ENCODE results near the gene POC5.
"Not testable (repeated sequence)": the region's sequence is repeated elsewhere in the genome, so short reads cannot be mapped to it uniquely, and the experiment has no call there.

The POC5 gene

DNA sequence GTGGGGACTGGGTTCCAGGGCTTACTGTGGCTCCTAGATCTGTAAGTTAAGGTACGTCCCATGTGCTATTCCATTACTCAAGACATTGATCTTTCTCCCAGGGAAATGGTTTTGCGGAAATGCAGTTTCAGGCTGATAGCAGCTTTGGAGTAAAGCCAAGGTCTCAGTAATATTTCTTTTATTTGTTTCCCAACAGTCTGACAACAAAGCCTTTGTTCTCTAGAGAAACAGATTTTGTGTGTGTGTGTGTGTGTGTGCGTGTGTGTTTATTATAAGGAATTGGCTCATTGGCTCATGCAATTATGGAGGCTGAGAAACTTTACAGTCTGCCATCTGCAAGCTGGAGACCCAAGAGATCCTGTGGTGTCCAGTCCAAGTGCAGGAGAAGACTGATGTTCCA lies 12.1 kb upstream of the POC5 start:
- Histone ChIP-seq H3K36me3 (ENCODE audit: control insufficient read depth in 2 of 2, insufficient read depth in 2 of 2, low read length in 2 of 2) (no peaks in the 10 kb centered on the region), H3K4me1 (ENCODE audit: control insufficient read depth, insufficient read depth, low read length) (no peaks in the 10 kb centered on the region), H3K9me3 (ENCODE audit: control insufficient read depth in 2 of 2, low read length in 2 of 2) (no peaks in the 10 kb centered on the region), H3K27me3 (ENCODE audit: control insufficient read depth in 1 of 2, insufficient read depth in 2 of 2, low read length in 2 of 2) (no peaks in the 10 kb centered on the region), H3K27ac (ENCODE audit: low read length) (no peak overlapping the region), H3K4me3 (ENCODE audit: low read length in 2 of 2) (no peak overlapping the region), H3K9ac (ENCODE audit: low read length in 2 of 2) (no peak overlapping the region)

DNA sequence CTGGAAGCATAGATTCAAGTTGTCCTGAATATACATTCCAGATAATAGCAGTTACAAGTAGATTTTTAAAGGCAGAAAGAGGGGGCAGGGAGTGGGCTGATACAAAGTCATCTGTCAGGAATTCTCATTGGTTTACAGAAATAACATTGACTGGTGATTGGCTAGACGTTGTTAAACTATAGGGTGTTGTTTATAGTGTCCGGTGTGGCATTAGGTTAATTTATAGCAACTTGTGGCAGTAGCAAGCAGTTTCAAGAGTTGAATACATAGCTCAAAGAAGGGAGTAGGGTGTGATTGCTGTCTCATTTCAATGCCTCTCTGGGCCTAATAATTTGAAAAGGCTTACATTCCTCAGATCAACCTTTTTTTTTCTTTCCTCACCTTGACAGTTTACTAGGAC lies 10.7 kb upstream of the POC5 start:
- H3K4me3 ChIP-seq (ENCODE audit: low read length in 2 of 2): no peak overlapping the region
- H3K27me3 ChIP-seq (ENCODE audit: control insufficient read depth in 1 of 2, insufficient read depth in 2 of 2, low read length in 2 of 2): no peaks in the 10 kb centered on the region
- no peak overlapping the region for H3K9ac ChIP-seq (ENCODE audit: low read length in 2 of 2)
- no peaks in the 10 kb centered on the region for H3K9me3 ChIP-seq (ENCODE audit: control insufficient read depth in 2 of 2, low read length in 2 of 2)
- no peaks in the 10 kb centered on the region for H3K4me1 ChIP-seq (ENCODE audit: control insufficient read depth, insufficient read depth, low read length)
- no peak overlapping the region for H3K27ac ChIP-seq (ENCODE audit: low read length)
- H3K36me3 ChIP-seq (ENCODE audit: control insufficient read depth in 2 of 2, insufficient read depth in 2 of 2, low read length in 2 of 2): no peaks in the 10 kb centered on the region

DNA sequence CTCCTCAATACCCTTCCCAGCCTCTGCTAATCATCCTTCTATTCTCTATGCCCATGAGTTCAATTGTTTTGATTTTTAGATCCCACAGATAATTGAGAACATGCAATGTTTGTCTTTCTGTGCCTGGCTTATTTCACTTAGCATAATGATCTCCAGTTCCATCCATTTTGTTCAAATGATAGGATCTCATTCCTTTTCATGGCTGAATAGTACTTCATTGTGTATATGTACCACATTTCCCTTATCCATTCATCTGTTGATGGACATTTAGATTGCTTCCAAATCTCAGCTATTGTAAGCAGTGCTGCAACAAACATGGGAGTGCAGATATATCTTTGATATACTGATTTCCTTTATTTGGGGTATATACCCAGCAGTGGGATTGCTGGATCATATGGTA lies 9.0 kb upstream of the POC5 start:
- H3K9ac ChIP-seq (ENCODE audit: low read length in 2 of 2); H3K9me3 ChIP-seq (ENCODE audit: control insufficient read depth in 2 of 2, low read length in 2 of 2); H3K27me3 ChIP-seq (ENCODE audit: control insufficient read depth in 1 of 2, insufficient read depth in 2 of 2, low read length in 2 of 2); H3K27ac ChIP-seq (ENCODE audit: low read length); H3K4me1 ChIP-seq (ENCODE audit: control insufficient read depth, insufficient read depth, low read length); H3K4me3 ChIP-seq (ENCODE audit: low read length in 2 of 2); H3K36me3 ChIP-seq (ENCODE audit: control insufficient read depth in 2 of 2, insufficient read depth in 2 of 2, low read length in 2 of 2): not testable (repeated sequence)

DNA sequence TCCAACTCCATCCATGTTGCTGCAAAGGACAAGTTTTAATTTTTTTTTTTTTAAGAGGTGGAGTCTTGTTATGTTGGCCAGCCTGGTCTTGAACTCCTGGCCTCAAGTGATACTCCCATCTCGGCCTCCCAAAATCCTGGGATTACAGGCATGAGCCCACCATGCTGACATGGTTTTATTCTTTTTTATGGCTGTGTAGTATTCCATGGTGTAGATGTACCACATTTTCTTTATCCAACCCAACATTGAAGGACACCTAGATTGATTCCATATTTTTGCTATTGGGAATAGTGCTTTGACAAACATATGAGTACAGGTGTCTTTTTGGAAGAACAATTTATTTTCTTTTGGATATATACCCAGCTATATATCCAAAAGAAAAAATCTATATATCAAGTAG lies 6.1 kb upstream of the POC5 start:
- H3K9ac ChIP-seq (ENCODE audit: low read length in 2 of 2): no peak overlapping the region

DNA sequence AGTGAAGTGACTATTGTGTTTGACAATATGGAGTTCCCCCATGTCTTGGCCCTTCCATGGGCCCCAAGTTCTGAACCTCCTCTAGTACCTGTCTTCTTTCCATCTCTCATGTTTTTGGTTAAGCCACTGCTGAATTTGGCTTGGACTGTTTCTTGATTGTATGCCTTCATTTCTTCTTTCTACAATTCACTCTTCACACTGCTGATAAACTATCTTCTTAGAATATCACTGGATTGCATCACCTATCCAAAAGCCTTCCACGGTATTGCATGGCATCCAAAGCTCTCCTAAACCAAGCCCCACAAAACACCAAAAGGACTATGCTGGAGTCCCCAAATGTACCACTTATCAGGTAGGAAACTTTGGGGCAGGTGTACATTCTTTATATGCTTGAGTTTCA lies 4.3 kb upstream of the POC5 start:
- Histone ChIP-seq H3K36me3 (ENCODE audit: control insufficient read depth in 2 of 2, insufficient read depth in 2 of 2, low read length in 2 of 2) (no peaks in the 10 kb centered on the region), H3K4me1 (ENCODE audit: control insufficient read depth, insufficient read depth, low read length) (peaks cover 4% of the 10 kb centered on the region), H3K4me3 (ENCODE audit: low read length in 2 of 2) (no peak overlapping the region), H3K9me3 (ENCODE audit: control insufficient read depth in 2 of 2, low read length in 2 of 2) (no peaks in the 10 kb centered on the region), H3K27me3 (ENCODE audit: control insufficient read depth in 1 of 2, insufficient read depth in 2 of 2, low read length in 2 of 2) (no peaks in the 10 kb centered on the region), H3K27ac (ENCODE audit: low read length) (no peak overlapping the region), H3K9ac (ENCODE audit: low read length in 2 of 2) (no peak overlapping the region)

More for the DNA sequence above, 6.1 kb upstream of the POC5 start:
- Histone ChIP-seq H3K4me1 (ENCODE audit: control insufficient read depth, insufficient read depth, low read length) (no peaks in the 10 kb centered on the region), H3K9me3 (ENCODE audit: control insufficient read depth in 2 of 2, low read length in 2 of 2) (no peaks in the 10 kb centered on the region), H3K27ac (ENCODE audit: low read length) (no peak overlapping the region), H3K4me3 (ENCODE audit: low read length in 2 of 2) (no peak overlapping the region), H3K27me3 (ENCODE audit: control insufficient read depth in 1 of 2, insufficient read depth in 2 of 2, low read length in 2 of 2) (no peaks in the 10 kb centered on the region), H3K36me3 (ENCODE audit: control insufficient read depth in 2 of 2, insufficient read depth in 2 of 2, low read length in 2 of 2) (no peaks in the 10 kb centered on the region)

DNA sequence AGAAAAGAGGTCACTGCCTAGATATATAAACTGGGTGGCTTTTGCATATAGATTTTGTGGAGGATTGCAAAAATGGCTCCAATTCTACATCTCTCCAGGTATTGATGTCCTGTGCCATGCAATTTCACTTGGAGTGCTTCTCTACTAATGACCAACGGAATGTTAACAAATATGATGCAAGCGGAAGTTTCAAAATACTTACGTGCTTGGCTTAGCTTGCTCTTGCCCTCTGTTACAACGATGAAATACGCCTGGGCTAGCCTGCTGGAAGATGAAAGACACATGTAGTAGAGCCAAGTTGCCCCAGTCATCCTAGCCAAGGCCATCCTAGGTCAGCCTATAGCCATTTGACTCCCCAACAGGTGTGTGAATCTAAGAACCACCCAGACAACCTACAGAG lies 3.6 kb upstream of the POC5 start:
- no peaks in the 10 kb centered on the region for H3K27me3 ChIP-seq (ENCODE audit: control insufficient read depth in 1 of 2, insufficient read depth in 2 of 2, low read length in 2 of 2)
- H3K4me1 ChIP-seq (ENCODE audit: control insufficient read depth, insufficient read depth, low read length): peaks cover 4% of the 10 kb centered on the region
- H3K27ac ChIP-seq (ENCODE audit: low read length): no peak overlapping the region
- H3K9me3 ChIP-seq (ENCODE audit: control insufficient read depth in 2 of 2, low read length in 2 of 2): no peaks in the 10 kb centered on the region
- H3K9ac ChIP-seq (ENCODE audit: low read length in 2 of 2): no peak overlapping the region
- no peaks in the 10 kb centered on the region for H3K36me3 ChIP-seq (ENCODE audit: control insufficient read depth in 2 of 2, insufficient read depth in 2 of 2, low read length in 2 of 2)
- H3K4me3 ChIP-seq (ENCODE audit: low read length in 2 of 2): no peak overlapping the region

DNA sequence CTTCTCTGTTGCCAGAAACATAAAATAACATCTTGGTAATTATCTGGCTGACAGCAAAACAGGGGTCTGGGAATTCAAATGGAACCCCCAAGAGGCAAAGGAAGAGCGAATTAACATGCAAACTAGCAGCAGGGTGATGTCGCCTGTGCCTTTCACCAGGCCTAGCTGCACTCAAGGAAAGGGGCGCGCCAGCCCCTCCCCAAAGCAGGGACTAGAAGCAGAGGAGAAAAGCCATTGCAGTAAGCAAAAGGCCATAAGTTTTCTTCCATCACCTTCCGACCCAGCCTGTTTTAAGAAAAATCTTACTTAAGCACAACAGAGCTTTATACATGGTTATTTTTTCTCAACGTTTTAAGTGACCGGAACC lies 539 bp downstream of the POC5 start:
- peaks cover 4% of the 10 kb centered on the region for H3K4me1 ChIP-seq (ENCODE audit: control insufficient read depth, insufficient read depth, low read length)
- H3K27me3 ChIP-seq (ENCODE audit: control insufficient read depth in 1 of 2, insufficient read depth in 2 of 2, low read length in 2 of 2): no peaks in the 10 kb centered on the region
- peak overlapping the region; percentile 60 to 88 for H3K9ac ChIP-seq (ENCODE audit: low read length in 2 of 2)
- peak overlapping the region; percentile 77 for H3K27ac ChIP-seq (ENCODE audit: low read length)
- H3K36me3 ChIP-seq (ENCODE audit: control insufficient read depth in 2 of 2, insufficient read depth in 2 of 2, low read length in 2 of 2): no peaks in the 10 kb centered on the region
- H3K9me3 ChIP-seq (ENCODE audit: control insufficient read depth in 2 of 2, low read length in 2 of 2): no peaks in the 10 kb centered on the region
- peak overlapping the region; percentile 89 to 99 for H3K4me3 ChIP-seq (ENCODE audit: low read length in 2 of 2)

DNA sequence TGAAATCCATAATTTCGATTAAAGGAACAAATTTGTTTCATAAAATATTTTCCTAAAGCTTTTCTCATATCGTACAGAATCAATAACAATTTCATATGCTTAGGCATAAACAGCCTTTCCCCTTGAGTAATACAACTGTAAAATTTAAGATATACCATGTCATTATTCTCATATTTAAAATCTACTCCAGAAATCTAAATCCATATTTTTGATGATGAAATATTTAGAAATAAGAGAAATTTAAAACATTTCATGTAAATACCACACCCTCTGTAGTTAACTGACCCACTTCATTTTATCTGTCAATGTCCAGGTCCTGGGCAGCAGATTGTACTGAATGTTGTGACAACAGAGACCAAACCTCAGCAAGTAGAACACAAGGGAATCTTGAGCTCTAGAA lies 5.1 kb downstream of the POC5 start:
- Histone ChIP-seq H3K27me3 (ENCODE audit: control insufficient read depth in 1 of 2, insufficient read depth in 2 of 2, low read length in 2 of 2) (no peaks in the 10 kb centered on the region), H3K9me3 (ENCODE audit: control insufficient read depth in 2 of 2, low read length in 2 of 2) (no peaks in the 10 kb centered on the region), H3K36me3 (ENCODE audit: control insufficient read depth in 2 of 2, insufficient read depth in 2 of 2, low read length in 2 of 2) (peaks cover 3 to 4% of the 10 kb centered on the region in 2 donors), H3K27ac (ENCODE audit: low read length) (no peak overlapping the region), H3K9ac (ENCODE audit: low read length in 2 of 2) (no peak overlapping the region), H3K4me3 (ENCODE audit: low read length in 2 of 2) (no peak overlapping the region), H3K4me1 (ENCODE audit: control insufficient read depth, insufficient read depth, low read length) (peaks cover 4% of the 10 kb centered on the region)

DNA sequence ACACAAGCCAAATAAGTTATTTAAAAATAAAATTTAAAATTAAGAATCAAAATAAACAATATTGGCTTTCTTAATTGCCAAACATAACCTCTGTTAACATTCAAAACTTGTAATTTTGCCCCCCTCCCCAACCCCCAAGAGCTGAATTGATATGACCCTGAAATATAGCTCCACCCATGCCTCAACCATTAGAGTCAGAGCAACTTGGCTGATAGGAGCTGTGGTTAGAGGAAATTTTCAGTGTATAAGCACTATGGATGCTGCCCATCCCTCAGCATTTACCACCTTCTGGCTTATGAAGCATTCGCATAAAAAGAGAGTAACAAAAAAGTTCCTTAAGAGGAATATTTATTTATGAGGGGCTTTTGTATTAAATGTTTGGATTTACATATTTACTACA lies 6.1 kb downstream of the POC5 start:
- H3K9ac ChIP-seq (ENCODE audit: low read length in 2 of 2): no peak overlapping the region
- no peak overlapping the region for H3K4me3 ChIP-seq (ENCODE audit: low read length in 2 of 2)
- no peaks in the 10 kb centered on the region for H3K27me3 ChIP-seq (ENCODE audit: control insufficient read depth in 1 of 2, insufficient read depth in 2 of 2, low read length in 2 of 2)
- H3K27ac ChIP-seq (ENCODE audit: low read length): no peak overlapping the region
- H3K9me3 ChIP-seq (ENCODE audit: control insufficient read depth in 2 of 2, low read length in 2 of 2): no peaks in the 10 kb centered on the region
- H3K4me1 ChIP-seq (ENCODE audit: control insufficient read depth, insufficient read depth, low read length): no peaks in the 10 kb centered on the region
- peaks cover 3 to 4% of the 10 kb centered on the region in 2 donors for H3K36me3 ChIP-seq (ENCODE audit: control insufficient read depth in 2 of 2, insufficient read depth in 2 of 2, low read length in 2 of 2)

DNA sequence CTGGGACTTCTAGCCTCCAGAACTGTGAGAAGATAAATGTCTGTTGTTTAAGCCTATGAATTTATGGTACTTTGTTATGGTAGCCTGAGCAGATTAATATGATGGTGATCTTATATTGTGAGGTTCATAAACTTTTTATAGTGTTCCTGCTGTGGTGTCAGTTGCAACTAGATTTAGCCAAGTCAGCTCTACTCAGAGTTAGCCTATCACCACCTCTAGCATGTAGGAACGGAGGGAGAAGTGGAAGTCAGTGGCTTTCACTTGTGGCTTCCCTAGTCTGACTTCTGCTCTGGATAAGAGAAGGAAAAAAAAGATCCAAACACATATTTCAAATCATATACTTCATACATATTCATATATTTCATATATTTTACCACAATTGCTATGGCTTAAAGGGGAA lies 6.6 kb downstream of the POC5 start:
- Histone ChIP-seq H3K4me1 (ENCODE audit: control insufficient read depth, insufficient read depth, low read length) (no peaks in the 10 kb centered on the region), H3K36me3 (ENCODE audit: control insufficient read depth in 2 of 2, insufficient read depth in 2 of 2, low read length in 2 of 2) (peaks cover 3 to 4% of the 10 kb centered on the region in 2 donors), H3K4me3 (ENCODE audit: low read length in 2 of 2) (no peak overlapping the region), H3K9me3 (ENCODE audit: control insufficient read depth in 2 of 2, low read length in 2 of 2) (no peaks in the 10 kb centered on the region), H3K27ac (ENCODE audit: low read length) (no peak overlapping the region), H3K9ac (ENCODE audit: low read length in 2 of 2) (no peak overlapping the region), H3K27me3 (ENCODE audit: control insufficient read depth in 1 of 2, insufficient read depth in 2 of 2, low read length in 2 of 2) (no peaks in the 10 kb centered on the region)

DNA sequence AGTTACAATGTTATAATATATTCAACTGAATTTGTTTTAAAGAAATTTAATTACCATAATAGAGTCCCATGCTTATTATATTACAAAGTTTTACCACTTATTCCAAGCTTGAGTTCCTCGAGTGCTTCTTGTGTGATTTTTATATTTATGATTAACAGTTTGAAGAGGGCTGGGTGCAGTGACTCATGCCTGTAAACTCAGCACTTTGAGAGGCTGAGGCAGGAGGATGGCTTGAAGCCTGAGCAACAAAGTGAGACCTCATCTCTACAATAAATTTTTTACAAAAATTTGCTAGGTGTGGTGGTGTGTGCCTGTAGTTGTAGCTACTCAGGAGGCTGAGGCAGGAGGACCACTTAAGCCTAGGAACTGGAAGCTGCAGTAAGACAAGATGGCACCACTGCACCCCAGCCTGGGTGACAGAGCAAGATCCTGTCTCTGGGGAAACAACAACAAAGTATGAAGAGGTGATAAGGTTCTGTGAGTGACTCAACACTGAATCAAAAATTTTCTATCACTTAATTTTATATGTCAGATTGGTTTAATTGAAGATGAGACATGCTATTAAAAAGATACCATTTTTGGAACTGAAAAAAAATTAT lies 9.2 kb downstream of the POC5 start:
- Histone ChIP-seq H3K9ac (ENCODE audit: low read length in 2 of 2) (no peak overlapping the region), H3K9me3 (ENCODE audit: control insufficient read depth in 2 of 2, low read length in 2 of 2) (no peaks in the 10 kb centered on the region), H3K27me3 (ENCODE audit: control insufficient read depth in 1 of 2, insufficient read depth in 2 of 2, low read length in 2 of 2) (no peaks in the 10 kb centered on the region), H3K4me3 (ENCODE audit: low read length in 2 of 2) (no peak overlapping the region), H3K27ac (ENCODE audit: low read length) (no peak overlapping the region), H3K4me1 (ENCODE audit: control insufficient read depth, insufficient read depth, low read length) (no peaks in the 10 kb centered on the region), H3K36me3 (ENCODE audit: control insufficient read depth in 2 of 2, insufficient read depth in 2 of 2, low read length in 2 of 2) (peaks cover 3 to 5% of the 10 kb centered on the region in 2 donors)

Data from stomach smooth muscle (tissue), 2 donors.